Measurements from ENCODE around the gene FGFR2. TPM values are rescaled to one million over a fixed set of nuclear protein-coding genes. Genes with fewer than 3 reads are reported as not detected.
A peak's percentile ranks its signal among the peaks of the same experiment; 100 is the strongest.
"Not testable (repeated sequence)": the region's sequence is repeated elsewhere in the genome, so short reads cannot be mapped to it uniquely, and the experiment has no call there.

Gene FGFR2
- polyA plus RNA-seq, 1 donor from 2014 or later = not detected

GRCh38 chr10:121559326-121560026, 38.8 kb downstream of the FGFR2 start:
- Mint-ChIP-seq H3K36me3 (no peaks in the 10 kb centered on the region), H3K27me3 (peaks cover 3% of the 10 kb centered on the region), H3K4me1 (peaks cover 0 to 2% (median 0%) of the 10 kb centered on the region in 3 donors), H3K27ac (no peak overlapping the region), H3K9me3 (peaks cover 0 to 7% (median 6%) of the 10 kb centered on the region in 3 donors), H3K4me3 (peak overlapping the region in 1 of 4 donors; percentile 61)

GRCh38 chr10:121558238-121558637, 40.0 kb downstream of the FGFR2 start:
- no peak overlapping the region for H3K27ac Mint-ChIP-seq
- H3K4me1 Mint-ChIP-seq = peaks cover 0 to 2% (median 0%) of the 10 kb centered on the region in 3 donors
- H3K4me3 Mint-ChIP-seq = no peak overlapping the region
- no peaks in the 10 kb centered on the region for H3K36me3 Mint-ChIP-seq
- H3K9me3 Mint-ChIP-seq = peaks cover 0 to 3% (median 3%) of the 10 kb centered on the region in 3 donors
- H3K27me3 Mint-ChIP-seq = peaks cover 2% of the 10 kb centered on the region

GRCh38 chr10:121556918-121557573, 41.2 kb downstream of the FGFR2 start:
- H3K4me3 Mint-ChIP-seq = no peak overlapping the region
- H3K9me3 Mint-ChIP-seq = peaks cover 0 to 3% (median 3%) of the 10 kb centered on the region in 3 donors
- peaks cover 0 to 2% (median 0%) of the 10 kb centered on the region in 3 donors for H3K4me1 Mint-ChIP-seq
- H3K27ac Mint-ChIP-seq = no peak overlapping the region
- peaks cover 2% of the 10 kb centered on the region for H3K27me3 Mint-ChIP-seq
- H3K36me3 Mint-ChIP-seq = no peaks in the 10 kb centered on the region

GRCh38 chr10:121556455-121556854, 41.8 kb downstream of the FGFR2 start:
- Mint-ChIP-seq H3K36me3 (no peaks in the 10 kb centered on the region), H3K27me3 (peaks cover 2% of the 10 kb centered on the region), H3K9me3 (peaks cover 0 to 3% (median 3%) of the 10 kb centered on the region in 3 donors), H3K4me3 (no peak overlapping the region), H3K27ac (no peak overlapping the region), H3K4me1 (peaks cover 0 to 2% (median 0%) of the 10 kb centered on the region in 3 donors)

- peak overlapping the region in 1 of 3 donors; percentile 10 for H3K27ac Mint-ChIP-seq
- not testable (repeated sequence) for H3K36me3 Mint-ChIP-seq, H3K4me3 Mint-ChIP-seq, H3K9me3 Mint-ChIP-seq, H3K27me3 Mint-ChIP-seq, H3K4me1 Mint-ChIP-seq
Observed at GRCh38 chr10:121554916-121555315, 43.3 kb downstream of the FGFR2 start.

GRCh38 chr10:121553511-121554264, 44.6 kb downstream of the FGFR2 start:
- H3K4me3 Mint-ChIP-seq = no peak overlapping the region
- no peaks in the 10 kb centered on the region for H3K36me3 Mint-ChIP-seq
- H3K4me1 Mint-ChIP-seq = peaks cover 0 to 2% (median 0%) of the 10 kb centered on the region in 3 donors
- H3K9me3 Mint-ChIP-seq = peaks cover 0 to 9% (median 8%) of the 10 kb centered on the region in 3 donors
- H3K27me3 Mint-ChIP-seq = peaks cover 2% of the 10 kb centered on the region
- H3K27ac Mint-ChIP-seq = no peak overlapping the region

GRCh38 chr10:121552746-121553145, 45.5 kb downstream of the FGFR2 start:
- Mint-ChIP-seq H3K4me3 (no peak overlapping the region), H3K36me3 (no peaks in the 10 kb centered on the region), H3K27ac (peak overlapping the region in 1 of 3 donors; percentile 8), H3K4me1 (peaks cover 0 to 2% (median 0%) of the 10 kb centered on the region in 3 donors), H3K27me3 (peaks cover 2% of the 10 kb centered on the region), H3K9me3 (peaks cover 0 to 9% (median 8%) of the 10 kb centered on the region in 3 donors)

- Mint-ChIP-seq H3K4me3 (no peak overlapping the region), H3K4me1 (no peaks in the 10 kb centered on the region), H3K27ac (no peak overlapping the region), H3K36me3 (no peaks in the 10 kb centered on the region), H3K9me3 (peaks cover 0 to 9% (median 8%) of the 10 kb centered on the region in 3 donors), H3K27me3 (no peaks in the 10 kb centered on the region)
Observed at GRCh38 chr10:121551210-121551885, 46.9 kb downstream of the FGFR2 start.

- H3K27me3 Mint-ChIP-seq = no peaks in the 10 kb centered on the region
- no peaks in the 10 kb centered on the region for H3K4me1 Mint-ChIP-seq
- H3K4me3 Mint-ChIP-seq = no peak overlapping the region
- peaks cover under 1 to 12% (median 2%) of the 10 kb centered on the region in 3 donors for H3K9me3 Mint-ChIP-seq
- no peak overlapping the region for H3K27ac Mint-ChIP-seq
- H3K36me3 Mint-ChIP-seq = no peaks in the 10 kb centered on the region
Observed at GRCh38 chr10:121544301-121544869, 53.9 kb downstream of the FGFR2 start.

GRCh38 chr10:121543545-121543944, 54.7 kb downstream of the FGFR2 start:
- no peak overlapping the region for H3K27ac Mint-ChIP-seq
- H3K4me3 Mint-ChIP-seq = no peak overlapping the region
- no peaks in the 10 kb centered on the region for H3K27me3 Mint-ChIP-seq
- no peaks in the 10 kb centered on the region for H3K4me1 Mint-ChIP-seq
- H3K9me3 Mint-ChIP-seq = peaks cover 0 to 12% (median 2%) of the 10 kb centered on the region in 3 donors
- no peaks in the 10 kb centered on the region for H3K36me3 Mint-ChIP-seq

GRCh38 chr10:121541450-121542120, 56.7 kb downstream of the FGFR2 start:
- Mint-ChIP-seq H3K27me3 (no peaks in the 10 kb centered on the region), H3K36me3 (no peaks in the 10 kb centered on the region), H3K4me1 (no peaks in the 10 kb centered on the region), H3K27ac (no peak overlapping the region), H3K4me3 (no peak overlapping the region), H3K9me3 (peaks cover 0 to 12% (median 4%) of the 10 kb centered on the region in 3 donors)

GRCh38 chr10:121540732-121541395, 57.4 kb downstream of the FGFR2 start:
- H3K4me3 Mint-ChIP-seq = no peak overlapping the region

GRCh38 chr10:121539786-121540185, 58.5 kb downstream of the FGFR2 start:
- no peak overlapping the region for H3K27ac Mint-ChIP-seq
- H3K36me3 Mint-ChIP-seq = no peaks in the 10 kb centered on the region

More at GRCh38 chr10:121540732-121541395, 57.4 kb downstream of the FGFR2 start:
- H3K27ac Mint-ChIP-seq = no peak overlapping the region
- no peaks in the 10 kb centered on the region for H3K27me3 Mint-ChIP-seq
- H3K9me3 Mint-ChIP-seq = peaks cover 0 to 12% (median 4%) of the 10 kb centered on the region in 3 donors
- H3K4me1 Mint-ChIP-seq = no peaks in the 10 kb centered on the region
- H3K36me3 Mint-ChIP-seq = no peaks in the 10 kb centered on the region

More at GRCh38 chr10:121539786-121540185, 58.5 kb downstream of the FGFR2 start:
- H3K9me3 Mint-ChIP-seq = peaks cover 0 to 8% (median 4%) of the 10 kb centered on the region in 3 donors
- no peaks in the 10 kb centered on the region for H3K4me1 Mint-ChIP-seq
- H3K4me3 Mint-ChIP-seq = no peak overlapping the region
- no peaks in the 10 kb centered on the region for H3K27me3 Mint-ChIP-seq
